Left hindlimb (tissue), 1 donor: ENCODE results near the gene TMCO6.

Experiments used
- DNase-seq: peaks from one replicate; pipeline ENCODE4 v3.0.0-alpha.2; 2018

The TMCO6 gene

GRCh38 chr5:140674211-140674610 lies 35.0 kb downstream of the TMCO6 start:
- no peak for DNase-seq

- DNase-seq, result no peak
These were observed 35.4 kb downstream of the TMCO6 start for GRCh38 chr5:140674629-140675028.

GRCh38 chr5:140677947-140678346 lies 38.7 kb downstream of the TMCO6 start:
- no peak for DNase-seq

GRCh38 chr5:140678993-140679392 lies 39.7 kb downstream of the TMCO6 start:
- DNase-seq, result no peak

GRCh38 chr5:140690376-140690932 lies 51.2 kb downstream of the TMCO6 start:
- no peak for DNase-seq

GRCh38 chr5:140690941-140691924 lies 52.0 kb downstream of the TMCO6 start, which contains the start of the genes HARS1 and HARS2:
Gene HARS1, minus strand, starts transcription at chr5:140691370. Its CDS starts 66 bp downstream, at chr5:140691304.
Gene HARS2, plus strand, starts transcription at chr5:140691455. Its CDS starts 194 bp downstream, at chr5:140691649.
- DNase-seq, result peak; percentile 92

GRCh38 chr5:140694276-140694675 lies 55.0 kb downstream of the TMCO6 start:
- no peak for DNase-seq
